Naive thymus-derived CD4-positive, alpha-beta T cell (primary cell): ENCODE measurements around the gene AOAH. TPM values are rescaled to one million over a fixed set of nuclear protein-coding genes. Genes with fewer than 3 reads are reported as not detected.

Experiments
- ATAC-seq: fragments of 150-1000 bp; cut with Tn5 transposase; 2 replicates; pipeline ENCODE4 v1.10.0; 2021; ENCODE audit warnings: mild to moderate bottlenecking, moderate library complexity
- CTCF ChIA-PET: fragments of 350-600 bp; sonication (Branson Sonifier 250); formaldehyde crosslinking; loops from one replicate; lab custom pipeline; 2021; ENCODE audit warnings: antibody characterized with exemption; lab: Charles Lee
- POLR2A ChIA-PET: fragments of 350-600 bp; sonication (Branson Sonifier 250); formaldehyde crosslinking; loops from one replicate; lab custom pipeline; 2021; ENCODE audit warnings: antibody characterized with exemption, inconsistent platforms; lab: Charles Lee
- DNase-seq, 9 donors: peaks; one replicate each; pipeline versions ENCODE4 v3.0.0 to v3.0.0-alpha.2; 2020 to 2022; ENCODE audit warnings: mixed read lengths in 1 of 9
- H3K27ac ChIP-seq: one replicate; pipeline ENCODE4 v1.7.0; 2013; ENCODE audit warnings: mild to moderate bottlenecking, low read depth, low read length, moderate library complexity
- H3K27me3 ChIP-seq, 2 donors: one replicate each; pipeline ENCODE4 v1.7.0; 2013; ENCODE audit warnings: low read length in 2 of 2, mild to moderate bottlenecking in 2 of 2, moderate library complexity in 2 of 2; ENCODE audit not compliant: control insufficient read depth in 2 of 2, insufficient read depth in 2 of 2
- H3K36me3 ChIP-seq, 3 experiments: 1 replicate in 2 of 3; 2 replicates in 1 of 3; pipeline ENCODE4 v1.7.0; 2013; ENCODE audit warnings: low read length in 3 of 3, mild to moderate bottlenecking in 3 of 3, moderate library complexity in 1 of 3; ENCODE audit not compliant: insufficient read depth in 3 of 3, control insufficient read depth in 2 of 3
- H3K4me1 ChIP-seq, 2 donors: one replicate each; pipeline ENCODE4 v1.7.0; 2013; ENCODE audit warnings: low read length in 2 of 2, mild to moderate bottlenecking in 2 of 2, moderate library complexity in 1 of 2; ENCODE audit not compliant: control insufficient read depth in 2 of 2, insufficient read depth in 2 of 2
- H3K4me3 ChIP-seq: 2 replicates; pipeline ENCODE4 v1.7.0; 2013; ENCODE audit warnings: mild to moderate bottlenecking, low read length
- H3K9me3 ChIP-seq, 3 experiments: 1 replicate in 2 of 3; 2 replicates in 1 of 3; pipeline ENCODE4 v1.7.0; 2013; ENCODE audit warnings: low read length in 3 of 3; ENCODE audit not compliant: control insufficient read depth in 2 of 3
- H3K27ac Mint-ChIP-seq, 9 donors: one replicate each; pipeline ENCODE4 v1.8.0; 2020 to 2022; ENCODE audit warnings: mixed read lengths in 9 of 9, mild to moderate bottlenecking in 8 of 9, moderate library complexity in 5 of 9, inconsistent platforms in 2 of 9
- H3K27me3 Mint-ChIP-seq, 5 donors: one replicate each; pipeline ENCODE4 v1.8.0; 2021 to 2022; ENCODE audit warnings: mixed read lengths in 5 of 5, mild to moderate bottlenecking in 1 of 5
- H3K36me3 Mint-ChIP-seq, 5 donors: one replicate each; pipeline ENCODE4 v1.8.0; 2020 to 2022; ENCODE audit warnings: mixed read lengths in 5 of 5, mild to moderate bottlenecking in 3 of 5, inconsistent platforms in 1 of 5
- H3K4me1 Mint-ChIP-seq, 7 donors: one replicate each; pipeline ENCODE4 v1.8.0; 2020 to 2022; ENCODE audit warnings: mixed read lengths in 7 of 7, mild to moderate bottlenecking in 3 of 7, inconsistent platforms in 1 of 7
- H3K4me3 Mint-ChIP-seq, 10 donors: one replicate each; pipeline ENCODE4 v1.8.0; 2020 to 2022; ENCODE audit warnings: mild to moderate bottlenecking in 10 of 10, mixed read lengths in 10 of 10, moderate library complexity in 6 of 10, inconsistent platforms in 2 of 10
- H3K9me3 Mint-ChIP-seq, 11 donors: one replicate each; pipeline ENCODE4 v1.8.0; 2020 to 2022; ENCODE audit warnings: mixed read lengths in 11 of 11, mild to moderate bottlenecking in 4 of 11, inconsistent platforms in 1 of 11, moderate library complexity in 1 of 11
- intact Hi-C, 2 donors: fragments of 100-400 bp; cut with micrococcal nuclease; formaldehyde crosslinking; loops; one replicate each; pipeline ENCODE4 v1.15.1; 2023
- polyA plus RNA-seq, 2 donors: library from polyadenylated mRNA; unstranded; fragments of 300-500 nt; fragmentation: Illumina TruSeq; gene quantifications; one replicate each; pipeline ENCODE4 v1.2.3, GENCODE V29; 2021
- total RNA-seq, 6 experiments: library from RNA in 5 of 6; stranded (reverse) in 5 of 6; gene quantifications; 1 replicate in 5 of 6; 2 replicates in 1 of 6; pipeline ENCODE4 v1.2.3 and lab custom pipeline; 2021 to 2026

Gene AOAH
- total and polyA plus RNA-seq, 7 experiments from 2014 or later = 6.3 to 127 (median 15.5) TPM

DNA sequence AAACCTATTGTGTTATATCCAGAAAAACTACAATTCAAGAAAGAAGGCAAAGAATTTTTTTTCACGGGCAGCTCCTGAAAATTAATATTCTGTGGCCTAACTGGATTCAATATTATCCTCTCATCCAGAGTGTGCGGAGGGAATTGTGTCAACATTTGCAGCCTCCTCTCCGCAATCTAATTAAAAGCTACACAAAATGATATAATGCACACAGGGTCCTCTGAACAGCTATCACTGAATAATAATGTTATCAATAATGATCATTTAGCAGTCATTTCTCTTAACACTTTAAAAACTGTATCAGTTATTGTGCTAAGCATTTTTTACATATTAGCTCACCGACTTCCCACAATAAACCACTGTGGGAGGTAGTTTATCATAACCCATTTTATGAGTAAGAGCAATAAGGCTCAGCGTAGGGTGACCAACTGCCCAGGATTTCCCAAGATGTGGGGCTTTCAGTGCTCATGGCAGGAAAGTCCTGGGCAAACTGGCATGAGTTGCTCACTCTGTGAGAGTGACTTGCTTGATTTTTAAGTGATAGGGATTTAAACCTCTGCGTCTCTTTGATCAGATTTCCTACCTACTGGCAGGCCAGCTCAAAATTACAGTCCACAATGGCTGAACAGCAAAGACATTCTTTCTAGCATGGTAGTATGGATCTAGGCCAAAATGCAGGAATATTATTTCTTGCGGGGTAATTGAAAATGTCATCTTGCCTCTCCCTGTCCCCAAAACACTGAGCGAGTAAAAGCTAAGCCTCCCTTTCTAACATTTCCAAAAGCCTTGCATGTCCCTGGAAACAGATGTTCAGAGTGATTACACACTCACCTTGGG, 65.7 kb downstream of the AOAH start:
- Mint-ChIP-seq H3K4me1 (peaks cover 7 to 66% (median 24%) of the 10 kb centered on the region in 7 donors), H3K9me3 (peaks cover 0 to 3% (median 0%) of the 10 kb centered on the region in 11 donors), H3K36me3 (peaks cover 7 to 34% (median 31%) of the 10 kb centered on the region in 5 donors), H3K27ac (peak overlapping the region in 1 of 9 donors; percentile 3), H3K4me3 (no peak overlapping the region), H3K27me3 (no peaks in the 10 kb centered on the region)
- ChIA-PET POLR2A (interaction anchor here (1.5 kb wide), 2 partner anchors 16 to 17 kb away, joined by 4 to 5 read pairs; no protein-coding TSS in a partner anchor), CTCF (interaction anchor here (1.3 kb wide), 1 partner anchor 9 kb away, joined by 4 read pairs; no protein-coding TSS in a partner anchor)
- intact Hi-C loops = no loop called here
- Histone ChIP-seq H3K4me1 (peaks cover 3 to 11% of the 10 kb centered on the region in 2 donors), H3K36me3 (no peaks in the 10 kb centered on the region), H3K4me3 (no peak overlapping the region), H3K9me3 (no peaks in the 10 kb centered on the region), H3K27me3 (no peaks in the 10 kb centered on the region), H3K27ac (no peak overlapping the region)
- DNase-seq (no peak), ATAC-seq (no peak)

DNA sequence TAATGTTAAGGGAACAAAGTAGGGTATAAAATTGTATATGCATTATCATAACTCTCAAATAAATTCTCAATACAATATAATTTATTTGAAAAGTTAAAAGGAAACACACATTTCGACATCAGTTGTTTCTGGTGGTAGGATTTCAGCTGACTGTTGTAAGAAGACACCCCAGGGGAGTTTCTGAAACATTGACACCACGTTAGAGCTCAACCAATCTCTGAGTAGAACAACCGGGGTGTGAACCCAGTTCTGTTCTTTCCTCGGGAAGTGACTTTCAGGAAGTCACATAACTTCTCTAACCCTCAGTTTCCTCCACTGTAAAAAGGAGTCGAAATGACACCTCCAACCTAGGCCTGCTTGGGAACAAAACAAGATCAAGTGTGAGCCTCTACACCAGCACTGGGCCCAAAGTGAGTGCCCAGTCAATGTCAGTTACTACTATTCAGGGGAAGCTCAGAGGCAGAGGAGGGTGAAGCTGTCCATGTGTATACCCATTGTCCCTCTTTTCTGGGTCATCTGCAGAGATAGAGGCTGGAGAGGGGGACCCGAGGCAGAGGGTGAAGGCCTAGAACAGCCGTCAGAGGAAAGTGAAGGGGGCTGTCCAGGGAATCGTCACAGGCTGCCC, 67.1 kb downstream of the AOAH start:
- ATAC-seq (peak; percentile 47), DNase-seq (no peak)
- ChIA-PET CTCF (no interaction called here), POLR2A (interaction anchor here (0.9 to 1.5 kb wide), 2 partner anchors 16 to 37 kb away, joined by 3 to 4 read pairs; no protein-coding TSS in a partner anchor)
- H3K4me3 Mint-ChIP-seq = peak overlapping the region in 3 of 10 donors; percentile 6 to 34 (median 7)
- H3K36me3 Mint-ChIP-seq = peaks cover 12 to 38% (median 31%) of the 10 kb centered on the region in 5 donors
- H3K27ac ChIP-seq = peak overlapping the region; percentile 5
- no peaks in the 10 kb centered on the region for H3K27me3 ChIP-seq
- H3K9me3 Mint-ChIP-seq = peaks cover 0 to 3% (median 0%) of the 10 kb centered on the region in 11 donors
- peaks cover 8 to 11% of the 10 kb centered on the region in 2 donors for H3K4me1 ChIP-seq
- H3K27me3 Mint-ChIP-seq = no peaks in the 10 kb centered on the region
- H3K27ac Mint-ChIP-seq = peak overlapping the region in 6 of 9 donors; percentile 32 to 85 (median 60)
- peaks cover 10 to 75% (median 37%) of the 10 kb centered on the region in 7 donors for H3K4me1 Mint-ChIP-seq
- H3K36me3 ChIP-seq = no peaks in the 10 kb centered on the region
- intact Hi-C loops = no loop called here
- H3K4me3 ChIP-seq = no peak overlapping the region
- H3K9me3 ChIP-seq = no peaks in the 10 kb centered on the region

DNA sequence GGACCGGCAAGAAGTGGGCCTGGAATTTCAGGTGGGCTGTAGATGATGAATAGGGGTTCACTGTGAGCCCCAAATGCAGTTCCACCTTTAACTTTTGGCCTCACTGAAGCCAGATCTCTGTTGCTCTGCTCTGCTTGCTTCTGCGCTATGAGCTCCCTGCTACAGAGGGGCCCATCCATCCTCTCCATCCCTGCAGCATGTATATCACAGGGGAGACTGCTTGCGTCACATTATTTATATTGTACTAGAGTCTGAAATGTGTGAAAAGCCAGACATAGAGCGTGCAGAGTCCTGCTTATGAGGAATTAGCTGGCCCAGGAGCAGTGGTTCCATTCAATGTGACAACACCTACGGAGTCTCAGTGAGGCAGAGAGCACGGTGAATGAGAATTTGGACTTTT, 69.9 kb downstream of the AOAH start:
- DNase-seq (no peak), ATAC-seq (no peak)
- POLR2A ChIA-PET = interaction anchor here (1.3 to 1.8 kb wide), 3 partner anchors 9 to 15 kb away, joined by 3 to 7 read pairs (median 4); no protein-coding TSS in a partner anchor
- CTCF ChIA-PET = interaction anchor here (0.6 to 1.5 kb wide), 2 partner anchors 15 to 167 kb away, joined by 3 to 7 read pairs; no protein-coding TSS in a partner anchor
- Mint-ChIP-seq H3K4me1 (peaks cover 15 to 73% (median 34%) of the 10 kb centered on the region in 7 donors), H3K4me3 (peak overlapping the region in 1 of 10 donors; percentile 33), H3K27ac (peak overlapping the region in 4 of 9 donors; percentile 19 to 79 (median 48)), H3K9me3 (peaks cover 0 to 3% (median 0%) of the 10 kb centered on the region in 11 donors), H3K36me3 (peaks cover 12 to 50% (median 43%) of the 10 kb centered on the region in 5 donors), H3K27me3 (no peaks in the 10 kb centered on the region)
- intact Hi-C loops = no loop called here
- H3K27me3 ChIP-seq = no peaks in the 10 kb centered on the region
- no peak overlapping the region for H3K4me3 ChIP-seq
- no peaks in the 10 kb centered on the region for H3K9me3 ChIP-seq
- H3K36me3 ChIP-seq = no peaks in the 10 kb centered on the region
- peaks cover 8 to 11% of the 10 kb centered on the region in 2 donors for H3K4me1 ChIP-seq
- no peak overlapping the region for H3K27ac ChIP-seq

DNA sequence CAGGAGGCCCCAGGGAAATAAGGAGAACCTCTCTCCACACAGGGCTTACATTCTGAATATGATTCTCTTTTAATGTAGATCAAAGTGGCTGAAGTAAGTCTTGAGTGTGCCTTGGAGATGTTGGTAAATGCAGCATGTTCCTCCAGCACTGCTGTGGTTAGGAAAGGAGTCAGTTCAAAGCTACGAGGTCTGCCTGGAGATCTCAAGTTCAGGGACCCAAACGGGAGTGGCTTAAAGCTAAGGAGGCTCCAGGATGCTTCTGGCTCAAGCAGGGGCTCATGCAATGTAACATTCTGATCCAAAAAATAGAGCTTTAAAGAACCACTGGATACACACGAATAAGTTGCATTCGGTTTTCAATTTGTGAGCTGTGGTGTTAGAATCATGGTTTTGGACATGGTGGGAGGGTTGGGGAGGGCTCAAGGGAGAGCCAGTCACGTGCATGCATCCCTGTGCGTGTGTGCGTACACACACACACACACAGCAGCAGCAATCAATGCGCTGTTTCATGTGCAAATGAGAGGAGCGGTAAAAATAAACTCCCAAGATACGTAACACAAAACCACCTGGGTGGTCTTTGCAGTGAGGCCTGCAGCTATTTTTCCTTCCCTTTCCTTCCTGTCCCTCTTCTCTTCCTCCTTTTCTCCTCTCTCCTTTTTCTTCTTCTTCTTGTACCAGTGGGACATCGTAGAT, 70.5 kb downstream of the AOAH start:
- no peak overlapping the region for H3K27ac ChIP-seq
- H3K9me3 ChIP-seq = no peaks in the 10 kb centered on the region
- H3K27me3 Mint-ChIP-seq = no peaks in the 10 kb centered on the region
- peak overlapping the region in 5 of 9 donors; percentile 42 to 79 (median 68) for H3K27ac Mint-ChIP-seq
- no peak for DNase-seq
- H3K27me3 ChIP-seq = no peaks in the 10 kb centered on the region
- no peaks in the 10 kb centered on the region for H3K36me3 ChIP-seq
- peak overlapping the region in 3 of 10 donors; percentile 29 to 67 (median 33) for H3K4me3 Mint-ChIP-seq
- no peak overlapping the region for H3K4me3 ChIP-seq
- H3K4me1 Mint-ChIP-seq = peaks cover 15 to 70% (median 34%) of the 10 kb centered on the region in 7 donors
- H3K36me3 Mint-ChIP-seq = peaks cover 12 to 53% (median 45%) of the 10 kb centered on the region in 5 donors
- intact Hi-C loops = loop anchor here in 1 of 2 donors (1.0 to 2.0 kb wide), 2 partner anchors 10 to 15 kb away; no protein-coding TSS in a partner anchor
- POLR2A ChIA-PET = interaction anchor here (0.6 to 1.8 kb wide), 6 partner anchors 8 to 183 kb away, joined by 3 to 7 read pairs (median 4); no protein-coding TSS in a partner anchor
- H3K4me1 ChIP-seq = peaks cover 8 to 10% of the 10 kb centered on the region in 2 donors
- no peak for ATAC-seq
- H3K9me3 Mint-ChIP-seq = peaks cover 0 to 3% (median 0%) of the 10 kb centered on the region in 11 donors
- CTCF ChIA-PET = interaction anchor here (0.6 to 1.5 kb wide), 3 partner anchors 14 to 893 kb away, joined by 3 to 7 read pairs (median 3); no protein-coding TSS in a partner anchor

DNA sequence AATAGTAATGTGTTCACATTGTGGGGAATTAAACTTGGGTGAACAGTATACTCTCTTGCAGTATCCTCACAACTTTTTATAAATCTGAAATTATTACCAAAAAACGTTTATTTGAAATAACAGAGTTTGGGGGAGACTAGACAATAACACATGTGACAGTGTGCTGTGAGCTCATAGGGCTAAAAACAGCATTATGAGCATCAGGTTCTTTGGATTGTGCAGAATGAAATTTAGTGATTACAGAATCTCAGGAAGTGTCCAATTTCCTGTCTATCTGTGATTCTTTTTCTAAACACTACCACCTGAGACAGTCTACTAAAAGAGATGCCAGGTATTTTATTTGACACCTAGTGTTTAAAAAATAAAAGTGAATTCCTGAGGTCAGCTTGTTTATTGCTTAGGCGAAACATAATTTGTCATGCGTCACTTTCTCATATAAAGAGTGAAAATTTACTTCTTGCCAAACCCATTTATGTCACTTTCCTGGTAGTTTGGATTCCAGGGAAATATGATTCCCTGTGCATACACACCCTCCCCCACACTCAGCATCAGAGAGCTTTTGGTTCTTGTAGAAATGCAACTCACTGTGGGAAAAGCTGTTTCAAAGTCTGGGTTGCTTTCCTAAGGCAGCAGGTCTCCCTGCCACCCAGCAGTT, 71.2 kb downstream of the AOAH start:
- H3K9me3 ChIP-seq = no peaks in the 10 kb centered on the region
- intact Hi-C loops = loop anchor here in 1 of 2 donors (1.0 to 2.0 kb wide), 2 partner anchors 9 to 14 kb away; no protein-coding TSS in a partner anchor
- POLR2A ChIA-PET = interaction anchor here (0.6 to 1.8 kb wide), 5 partner anchors 8 to 184 kb away, joined by 3 to 7 read pairs (median 4); no protein-coding TSS in a partner anchor
- peak overlapping the region in 3 of 9 donors; percentile 42 to 71 (median 68) for H3K27ac Mint-ChIP-seq
- H3K4me3 Mint-ChIP-seq = peak overlapping the region in 1 of 10 donors; percentile 29
- no peak overlapping the region for H3K4me3 ChIP-seq
- peaks cover 7 to 8% of the 10 kb centered on the region in 2 donors for H3K4me1 ChIP-seq
- H3K36me3 ChIP-seq = no peaks in the 10 kb centered on the region
- no peaks in the 10 kb centered on the region for H3K27me3 ChIP-seq
- no peaks in the 10 kb centered on the region for H3K27me3 Mint-ChIP-seq
- H3K4me1 Mint-ChIP-seq = peaks cover 15 to 63% (median 34%) of the 10 kb centered on the region in 7 donors
- H3K36me3 Mint-ChIP-seq = peaks cover 12 to 53% (median 45%) of the 10 kb centered on the region in 5 donors
- H3K27ac ChIP-seq = no peak overlapping the region
- H3K9me3 Mint-ChIP-seq = peaks cover 0 to 3% (median 0%) of the 10 kb centered on the region in 11 donors
- ATAC-seq (no peak), DNase-seq (no peak)
- CTCF ChIA-PET = interaction anchor here (1.5 kb wide), 1 partner anchor 166 kb away, joined by 7 read pairs; no protein-coding TSS in a partner anchor
